HEK293 (cell line): ENCODE measurements around the gene BUB3.

Source experiments
- CTCF ChIA-PET: fragments of 350-600 bp; formaldehyde crosslinking; extraction: SDS; loops from one replicate; lab custom pipeline; 2021; ENCODE audit warnings: antibody characterized with exemption; lab: Yijun Ruan, JAX
- POLR2A ChIA-PET: fragments of 300-600 bp; formaldehyde crosslinking; extraction: SDS; loops from one replicate; lab custom pipeline; 2020; ENCODE audit warnings: antibody characterized with exemption, inconsistent platforms; lab: Yijun Ruan, JAX
- H3K27ac ChIP-seq: fragments of 200-500 bp; sonication (Bioruptor generic); 2 replicates; pipeline ENCODE4 v1.5.1; 2014; ENCODE audit warnings: low read depth, low read length, control low read depth, inconsistent platforms; ENCODE audit errors: extremely low read depth
- H3K36me3 ChIP-seq, 2 experiments: fragments of 200-500 bp in 1 of 2; sonication (Bioruptor generic) in 1 of 2; 1 replicate in 1 of 2; 2 replicates in 1 of 2; pipeline ENCODE4 v1.5.1; 2014 to 2017; ENCODE audit warnings: inconsistent platforms in 2 of 2, low read length in 2 of 2; ENCODE audit not compliant: control insufficient read depth in 2 of 2, insufficient read depth in 1 of 2
- H3K4me1 ChIP-seq: fragments of 200-500 bp; sonication (Bioruptor generic); 2 replicates; pipeline ENCODE4 v1.5.1; 2014; ENCODE audit warnings: mild to moderate bottlenecking, low read length, inconsistent platforms; ENCODE audit not compliant: control insufficient read depth, insufficient read depth
- H3K4me3 ChIP-seq: 2 replicates; pipeline ENCODE4 v1.5.1; 2011; ENCODE audit warnings: low read depth, mild to moderate bottlenecking, control low read depth, low read length, moderate library complexity
- H3K9me3 ChIP-seq: fragments of 200-500 bp; sonication (Bioruptor generic); 2 replicates; pipeline ENCODE4 v1.5.1; 2014; ENCODE audit warnings: low read depth, low read length, inconsistent platforms; ENCODE audit not compliant: control insufficient read depth, insufficient read depth
- ELK4 ChIP-seq: IDR thresholded peaks from 2 replicates; pipeline ENCODE4 v1.6.1; 2011; ENCODE audit warnings: mild to moderate bottlenecking, low read depth, low read length, borderline replicate concordance
- GFI1B ChIP-seq: fragments of 450-650 bp; formaldehyde crosslinking; IDR thresholded peaks from 2 replicates; pipeline ENCODE4 v1.5.1; 2016; ENCODE audit warnings: missing biosample characterization, missing genetic modification characterization
- GLIS1 ChIP-seq: fragments of 450-650 bp; formaldehyde crosslinking; IDR thresholded peaks from 2 replicates; pipeline ENCODE4 v1.5.1; 2016; ENCODE audit warnings: missing biosample characterization, missing genetic modification characterization
- SP7 ChIP-seq: fragments of 450-650 bp; formaldehyde crosslinking; IDR thresholded peaks from 2 replicates; pipeline ENCODE4 v1.5.1; 2016; ENCODE audit warnings: missing biosample characterization, missing genetic modification characterization
- ZBTB21 ChIP-seq: fragments of 450-650 bp; formaldehyde crosslinking; IDR thresholded peaks from 2 replicates; pipeline ENCODE4 v1.5.1; 2017; ENCODE audit warnings: missing biosample characterization, missing genetic modification characterization
- ZIC2 ChIP-seq: fragments of 450-650 bp; formaldehyde crosslinking; IDR thresholded peaks from 2 replicates; pipeline ENCODE4 v1.5.1; 2016; ENCODE audit warnings: missing biosample characterization, missing genetic modification characterization
- ZNF10 ChIP-seq: fragments of 450-650 bp; formaldehyde crosslinking; IDR thresholded peaks from 2 replicates; pipeline ENCODE4 v1.5.1; 2017; ENCODE audit warnings: missing biosample characterization, missing genetic modification characterization
- ZNF114 ChIP-seq: fragments of 450-650 bp; formaldehyde crosslinking; IDR thresholded peaks from 2 replicates; pipeline ENCODE4 v1.5.0; 2017; ENCODE audit warnings: missing biosample characterization, missing genetic modification characterization
- ZNF157 ChIP-seq: fragments of 450-650 bp; formaldehyde crosslinking; IDR thresholded peaks from 2 replicates; pipeline ENCODE4 v1.5.1; 2016; ENCODE audit warnings: missing biosample characterization, missing genetic modification characterization
- ZNF174 ChIP-seq: fragments of 450-650 bp; formaldehyde crosslinking; IDR thresholded peaks from 2 replicates; pipeline ENCODE4 v1.5.0; 2017; ENCODE audit warnings: missing biosample characterization, mild to moderate bottlenecking, missing genetic modification characterization
- ZNF202 ChIP-seq: fragments of 450-650 bp; formaldehyde crosslinking; IDR thresholded peaks from 2 replicates; pipeline ENCODE4 v1.5.1; 2016; ENCODE audit warnings: missing biosample characterization, missing genetic modification characterization, borderline replicate concordance
- ZNF211 ChIP-seq: fragments of 450-650 bp; formaldehyde crosslinking; IDR thresholded peaks from 2 replicates; pipeline ENCODE4 v1.5.1; 2016; ENCODE audit warnings: low read depth, missing biosample characterization, missing genetic modification characterization
- ZNF239 ChIP-seq: fragments of 450-650 bp; formaldehyde crosslinking; IDR thresholded peaks from 2 replicates; pipeline ENCODE4 v1.5.1; 2016; ENCODE audit warnings: missing biosample characterization, missing genetic modification characterization
- ZNF391 ChIP-seq: fragments of 450-650 bp; formaldehyde crosslinking; IDR thresholded peaks from 2 replicates; pipeline ENCODE4 v1.5.1; 2016; ENCODE audit warnings: low read depth, missing biosample characterization, missing genetic modification characterization, borderline replicate concordance
- ZNF529 ChIP-seq: fragments of 450-650 bp; formaldehyde crosslinking; IDR thresholded peaks from 2 replicates; pipeline ENCODE4 v1.5.1; 2017; ENCODE audit warnings: missing genetic modification characterization, missing biosample characterization; ENCODE audit not compliant: insufficient replicate concordance
- ZNF558 ChIP-seq: fragments of 450-650 bp; formaldehyde crosslinking; IDR thresholded peaks from 2 replicates; pipeline ENCODE4 v1.5.1; 2016; ENCODE audit warnings: missing biosample characterization, missing genetic modification characterization
- ZNF664 ChIP-seq: fragments of 450-650 bp; formaldehyde crosslinking; IDR thresholded peaks from 2 replicates; pipeline ENCODE4 v1.5.1; 2016; ENCODE audit warnings: missing biosample characterization, missing genetic modification characterization
- ZNF701 ChIP-seq: fragments of 450-650 bp; formaldehyde crosslinking; IDR thresholded peaks from 2 replicates; pipeline ENCODE4 v1.5.1; 2016; ENCODE audit warnings: missing biosample characterization, missing genetic modification characterization
- ZNF768 ChIP-seq: fragments of 450-650 bp; formaldehyde crosslinking; IDR thresholded peaks from 2 replicates; pipeline ENCODE4 v1.5.1; 2018; ENCODE audit warnings: missing biosample characterization, mild to moderate bottlenecking, missing genetic modification characterization
- TF ChIP-seq, protein P1 (sequence below): fragments of 450-650 bp; formaldehyde crosslinking; IDR thresholded peaks from 2 replicates; pipeline ENCODE4 v1.5.1; 2017; ENCODE audit warnings: missing biosample characterization, missing genetic modification characterization

BUB3 gene

DNA sequence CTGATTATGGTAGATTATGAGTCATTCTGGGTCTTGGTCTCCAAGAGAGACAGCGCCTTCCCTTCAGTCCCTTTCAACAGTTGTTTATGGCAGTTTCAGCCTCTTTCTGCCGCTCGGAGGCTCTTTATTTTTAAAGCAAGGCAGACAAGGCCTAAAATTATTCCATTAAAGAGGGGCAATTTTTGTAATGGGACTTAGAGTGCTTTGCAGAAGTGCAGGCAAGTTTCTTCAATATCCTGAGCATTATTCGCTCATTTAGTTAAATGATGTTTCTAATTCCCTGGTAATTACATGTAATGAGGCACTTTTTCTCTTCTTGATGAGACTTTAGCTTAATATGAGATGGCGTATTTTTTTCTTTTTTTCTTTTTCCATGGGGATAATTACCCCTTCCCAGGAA, 33.6 kb downstream of the BUB3 start (continued):
- TF ChIP-seq, protein P1, sequence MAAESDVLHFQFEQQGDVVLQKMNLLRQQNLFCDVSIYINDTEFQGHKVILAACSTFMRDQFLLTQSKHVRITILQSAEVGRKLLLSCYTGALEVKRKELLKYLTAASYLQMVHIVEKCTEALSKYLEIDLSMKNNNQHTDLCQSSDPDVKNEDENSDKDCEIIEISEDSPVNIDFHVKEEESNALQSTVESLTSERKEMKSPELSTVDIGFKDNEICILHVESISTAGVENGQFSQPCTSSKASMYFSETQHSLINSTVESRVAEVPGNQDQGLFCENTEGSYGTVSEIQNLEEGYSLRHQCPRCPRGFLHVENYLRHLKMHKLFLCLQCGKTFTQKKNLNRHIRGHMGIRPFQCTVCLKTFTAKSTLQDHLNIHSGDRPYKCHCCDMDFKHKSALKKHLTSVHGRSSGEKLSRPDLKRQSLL (tag by site-specific recombination), result no peak

DNA sequence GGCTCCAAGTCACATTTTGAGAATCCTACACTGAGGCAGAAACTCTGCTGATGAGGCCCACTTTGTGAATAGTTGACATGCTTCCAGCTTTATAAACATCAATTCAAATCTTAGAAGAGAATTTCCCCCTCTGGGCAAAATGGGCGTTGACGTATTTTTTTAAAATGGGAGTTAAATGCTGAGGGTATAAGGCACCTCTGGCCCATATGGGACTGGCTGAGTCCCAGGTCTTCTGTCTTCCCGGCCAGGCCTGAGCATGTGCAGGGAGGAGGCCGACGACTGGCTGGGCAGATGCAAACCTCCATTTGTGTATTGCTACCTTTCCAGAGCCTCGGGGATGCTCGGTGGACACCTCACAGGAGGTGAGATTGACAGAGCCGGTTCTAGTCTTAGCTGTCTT, 37.7 kb downstream of the BUB3 start:
- Histone ChIP-seq H3K36me3 (peaks cover 0 to 6% of the 10 kb centered on the region in 2 experiments; a peak in 2 of 3 replicates), H3K4me3 (no peak overlapping the region), H3K9me3 (no peaks in the 10 kb centered on the region), H3K4me1 (no peaks in the 10 kb centered on the region), H3K27ac (no peak overlapping the region)
- ChIA-PET POLR2A (interaction anchor here (0.5 kb wide), 1 partner anchor 10 kb away, joined by 6 read pairs; no protein-coding TSS in a partner anchor), CTCF (no interaction called here)
- TF ChIP-seq ZNF211 (tag by site-specific recombination), result no peak
- no peak for TF ChIP-seq ZNF529 (tag by site-specific recombination)
- TF ChIP-seq ZNF239 (tag by site-specific recombination), result no peak
- TF ChIP-seq ELK4, result no peak
- no peak for TF ChIP-seq ZNF174 (tag by site-specific recombination)
- TF ChIP-seq GFI1B, result no peak
- no peak for TF ChIP-seq ZNF157 (tag by site-specific recombination)
- TF ChIP-seq ZNF701 (tag by site-specific recombination), result no peak

DNA sequence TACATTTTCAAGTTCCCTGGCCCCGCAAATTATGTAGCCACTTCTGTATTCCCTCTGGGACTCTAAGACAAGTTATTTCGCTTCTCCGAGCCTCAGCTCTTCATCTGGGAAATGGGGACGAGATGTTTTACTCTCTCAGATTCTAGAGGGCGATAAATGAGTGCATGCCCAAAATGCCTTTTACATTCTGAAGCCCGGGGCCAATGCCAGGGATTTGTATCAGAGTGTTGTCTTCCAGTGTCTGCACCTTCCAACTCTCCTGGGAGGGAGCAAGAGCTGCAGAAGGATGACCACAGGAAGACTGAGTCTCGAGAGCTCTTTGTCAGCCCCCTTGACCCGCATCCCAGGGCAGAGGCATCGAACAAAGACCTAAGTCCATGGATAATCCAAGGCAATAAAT, 39.9 kb downstream of the BUB3 start:
- Histone ChIP-seq H3K36me3 (peaks cover 0 to 6% of the 10 kb centered on the region in 2 experiments; a peak in 1 of 3 replicates), H3K9me3 (no peaks in the 10 kb centered on the region), H3K27ac (no peak overlapping the region), H3K4me3 (no peak overlapping the region), H3K4me1 (no peaks in the 10 kb centered on the region)
- ChIA-PET CTCF (no interaction called here), POLR2A (no interaction called here)
- TF ChIP-seq ZNF529 (tag by site-specific recombination) (no peak), ZNF768 (no peak), ZIC2 (tag by site-specific recombination) (no peak), ZNF558 (tag by site-specific recombination) (no peak), SP7 (no peak), ZNF664 (tag by site-specific recombination) (no peak), GLIS1 (tag by site-specific recombination) (no peak), ZNF10 (tag by site-specific recombination) (no peak)

DNA sequence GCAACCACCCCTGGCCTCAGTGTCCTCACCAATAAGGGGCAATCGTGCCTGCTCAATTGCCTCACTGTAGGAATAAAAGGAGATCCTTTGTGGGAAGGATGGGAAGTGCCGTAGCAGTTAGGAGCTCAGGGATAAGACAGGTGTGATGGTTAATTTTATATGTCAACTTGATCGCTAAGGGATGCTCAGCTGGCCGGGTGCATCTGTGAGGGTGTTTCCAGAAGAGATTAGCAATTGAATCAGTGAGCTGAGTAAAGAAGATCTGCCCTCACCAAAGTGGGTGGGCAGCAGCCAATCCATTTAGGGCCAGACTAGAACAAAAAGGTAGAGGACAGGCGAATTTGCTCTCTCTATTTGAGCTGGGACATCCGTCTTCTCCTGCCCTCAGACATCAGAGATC, 46.3 kb downstream of the BUB3 start:
- Histone ChIP-seq H3K4me3 (no peak overlapping the region), H3K36me3 (no peaks in the 10 kb centered on the region), H3K27ac (no peak overlapping the region), H3K9me3 (no peaks in the 10 kb centered on the region), H3K4me1 (no peaks in the 10 kb centered on the region)
- no peak for TF ChIP-seq GLIS1 (tag by site-specific recombination)
- TF ChIP-seq ZNF114, result no peak
- no peak for TF ChIP-seq ZNF391 (tag by site-specific recombination)
- TF ChIP-seq ZBTB21, result no peak
- no peak for TF ChIP-seq ZNF211 (tag by site-specific recombination)
- TF ChIP-seq ZNF202 (tag by site-specific recombination), result no peak
- ChIA-PET CTCF (no interaction called here), POLR2A (no interaction called here)
